GM12878 (cell line): Measurements from ENCODE around the gene DAGLA. TPM values are rescaled to one million over a fixed set of nuclear protein-coding genes. Genes with fewer than 3 reads are reported as not detected.

Experiments
- ATAC-seq: fragments of 200-7000 bp; cut with Tn5 transposase; 3 replicates; pipeline ENCODE4 v1.9.1; 2020; ENCODE audit warnings: mild to moderate bottlenecking, moderate library complexity
- BruUV-seq: library from RNA; stranded (reverse); fragments of 400-500 nt; replicated peaks from 2 replicates; lab custom pipeline; 2021; lab: Mats Ljungman, UMichigan
- CTCF ChIA-PET: fragments of 300-600 bp; sonication (Branson Sonifier 250); formaldehyde crosslinking; extraction: SDS; loops from one replicate; lab custom pipeline; 2021; ENCODE audit warnings: inconsistent platforms; lab: Yijun Ruan, JAX
- POLR2A ChIA-PET: fragments of 350-600 bp; formaldehyde crosslinking; extraction: SDS; loops from one replicate; lab custom pipeline; 2021; ENCODE audit warnings: inconsistent platforms; lab: Charles Lee
- RAD21 ChIA-PET: fragments of 300-600 bp; sonication (Branson Sonifier 250); formaldehyde crosslinking; loops from one replicate; lab custom pipeline; 2023; ENCODE audit warnings: antibody characterized with exemption; ENCODE audit not compliant: unreplicated experiment; lab: Charles Lee
- SMC1A ChIA-PET: fragments of 300-600 bp; sonication (Branson Sonifier 250); formaldehyde crosslinking; loops from one replicate; lab custom pipeline; 2023; ENCODE audit not compliant: unreplicated experiment, uncharacterized antibody; lab: Charles Lee
- DNase-seq: peaks from one replicate; pipeline ENCODE4 v3.0.0-alpha.2; 2011; ENCODE audit warnings: low read depth, low spot score
- FAIRE-seq: peaks from 3 replicates; lab custom pipeline; 2011; peaks lifted over from hg19 to GRCh38; lab: Jason Lieb, UNC
- H2AFZ ChIP-seq: 2 replicates; pipeline ENCODE4 v1.6.0; 2011; ENCODE audit warnings: low read depth, low read length, control low read depth; ENCODE audit not compliant: control insufficient read depth
- H3K27ac ChIP-seq: 2 replicates; pipeline ENCODE4 v1.5.1; 2011; ENCODE audit warnings: control low read depth; ENCODE audit not compliant: control insufficient read depth, insufficient read depth
- H3K27me3 ChIP-seq, 2 experiments: replicated peaks in 1 of 2; 2 replicates each; pipeline versions ENCODE4 v1.6.0 to v1.6.1; 2011; ENCODE audit warnings: low read length in 1 of 2; ENCODE audit not compliant: control insufficient read depth in 2 of 2, insufficient read depth in 2 of 2
- H3K36me3 ChIP-seq, 2 experiments: 2 replicates each; pipeline ENCODE4 v1.5.1; 2011; ENCODE audit warnings: low read length in 1 of 2; ENCODE audit not compliant: control insufficient read depth in 2 of 2, insufficient read depth in 2 of 2
- H3K4me1 ChIP-seq: 2 replicates; pipeline ENCODE4 v1.6.1; 2011; ENCODE audit warnings: mild to moderate bottlenecking, low read length, moderate library complexity, mixed read lengths; ENCODE audit not compliant: control insufficient read depth, insufficient read depth
- H3K4me2 ChIP-seq: 2 replicates; pipeline ENCODE4 v1.6.0; 2011; ENCODE audit warnings: control low read depth; ENCODE audit not compliant: control insufficient read depth, insufficient read depth
- H3K4me3 ChIP-seq: fragments of 200-600 bp; sonication (generic); 2 replicates; pipeline ENCODE4 v1.5.1; 2016
- H3K79me2 ChIP-seq: 2 replicates; pipeline ENCODE4 v1.6.0; 2011; ENCODE audit warnings: low read length; ENCODE audit not compliant: control insufficient read depth, insufficient read depth
- H3K9ac ChIP-seq: 2 replicates; pipeline ENCODE4 v1.8.0; 2011; ENCODE audit warnings: low read length, control low read depth, mixed read lengths; ENCODE audit not compliant: control insufficient read depth, insufficient read depth
- H3K9me3 ChIP-seq: replicated peaks from 3 replicates; pipeline ENCODE4 v1.5.1; 2011; ENCODE audit warnings: mild to moderate bottlenecking, low read length; ENCODE audit not compliant: control insufficient read depth, insufficient read depth
- H4K20me1 ChIP-seq: 2 replicates; pipeline ENCODE4 v1.6.0; 2011; ENCODE audit not compliant: control insufficient read depth, insufficient read depth
- CBX5 ChIP-seq: sonication (generic); IDR thresholded peaks from 2 replicates; pipeline ENCODE4 v1.6.1; 2016; ENCODE audit warnings: low read depth, moderate library complexity, mild to moderate bottlenecking, inconsistent platforms
- DPF2 ChIP-seq: fragments of 450-650 bp; IDR thresholded peaks from 2 replicates; pipeline ENCODE4 v1.6.1; 2017; ENCODE audit warnings: mild to moderate bottlenecking
- E2F4 ChIP-seq: IDR thresholded peaks from 2 replicates; pipeline ENCODE4 v1.6.1; 2012; ENCODE audit warnings: low read depth, low read length, improper control_type of control experiment
- FOXM1 ChIP-seq: IDR thresholded peaks from 2 replicates; pipeline ENCODE4 v1.6.1; 2012; ENCODE audit warnings: low read depth, mild to moderate bottlenecking, inconsistent platforms, low read length, moderate library complexity
- GATAD2B ChIP-seq: fragments of 450-650 bp; conservative IDR thresholded peaks from 2 replicates; pipeline ENCODE4 v1.6.1; 2017; ENCODE audit warnings: low read depth, mild to moderate bottlenecking, moderate library complexity
- HDAC2 ChIP-seq: fragments of 200-600 bp; sonication (generic); IDR thresholded peaks from 2 replicates; pipeline ENCODE4 v1.6.1; 2017
- HDGF ChIP-seq: fragments of 450-650 bp; IDR thresholded peaks from 2 replicates; pipeline ENCODE4 v1.6.1; 2016; ENCODE audit warnings: antibody characterized with exemption
- IKZF1 ChIP-seq: fragments of 450-650 bp; conservative IDR thresholded peaks from 2 replicates; pipeline ENCODE4 v1.6.1; 2017; ENCODE audit warnings: antibody characterized with exemption, mild to moderate bottlenecking
- MTA2 ChIP-seq: fragments of 450-650 bp; IDR thresholded peaks from 2 replicates; pipeline ENCODE4 v1.6.1; 2016; ENCODE audit warnings: low read depth, mild to moderate bottlenecking, moderate library complexity
- NR2F1 ChIP-seq: fragments of 450-650 bp; conservative IDR thresholded peaks from 2 replicates; pipeline ENCODE4 v1.6.1; 2017; ENCODE audit warnings: mild to moderate bottlenecking
- RAD21 ChIP-seq: IDR thresholded peaks from 2 replicates; pipeline ENCODE4 v1.6.1; 2011; ENCODE audit warnings: mild to moderate bottlenecking, low read depth, low read length, moderate library complexity; ENCODE audit not compliant: insufficient read depth
- RB1 ChIP-seq: fragments of 450-650 bp; formaldehyde crosslinking; IDR thresholded peaks from 2 replicates; pipeline ENCODE4 v1.6.1; 2017; ENCODE audit warnings: mild to moderate bottlenecking, borderline replicate concordance
- RELA ChIP-seq: fragments of 450-650 bp; IDR thresholded peaks from 2 replicates; pipeline ENCODE4 v1.8.0; 2014; ENCODE audit warnings: borderline replicate concordance; ENCODE audit not compliant: partially characterized antibody
- SIN3A ChIP-seq: IDR thresholded peaks from 2 replicates; pipeline ENCODE4 v1.6.1; 2012; ENCODE audit warnings: low read depth, low read length, improper control_type of control experiment
- TBL1XR1 ChIP-seq: IDR thresholded peaks from 2 replicates; pipeline ENCODE4 v1.6.1; 2012; ENCODE audit warnings: low read depth, low read length, improper control_type of control experiment
- ZNF217 ChIP-seq: fragments of 450-650 bp; IDR thresholded peaks from 2 replicates; pipeline ENCODE4 v1.6.1; 2017; ENCODE audit warnings: antibody characterized with exemption, mild to moderate bottlenecking
- WGBS: methylation state at CpG from one replicate; pipeline ENCODE4 v1.1.6; 2016; ENCODE audit warnings: low lambda C conversion rate; ENCODE audit not compliant: insufficient replicate concordance, insufficient coverage; ENCODE audit errors: missing lambda C conversion rate; 5-methylcytosine and 5-hydroxymethylcytosine counted together
- in situ Hi-C: fragments of 300-500 bp; cut with MboI; formaldehyde crosslinking; loops from 9 replicates; pipeline ENCODE4 v1.14.3; 2018; ENCODE audit warnings: mixed read lengths
- intact Hi-C: fragments of 100-400 bp; cut with micrococcal nuclease; formaldehyde crosslinking; loops from one replicate; pipeline ENCODE4 v1.14.2; 2022; ENCODE audit not compliant: unreplicated experiment
- polyA plus RNA-seq, 11 experiments: library from polyadenylated mRNA; depleted of rRNA in 4 of 11; unstranded in 6 of 11; stranded (reverse) in 5 of 11; fragments of >200 nt; fragmentation: Nextera tagmentation in 4 of 11; fragmentation: Illumina TruSeq in 1 of 11; extraction: Ambion mirVana in 4 of 11; extraction: Trizol in 1 of 11; gene quantifications; 1 replicate in 1 of 11; 2 replicates in 10 of 11; pipeline versions ENCODE4 v1.2.1 to v1.2.3, GENCODE V29; 2011 to 2016; ENCODE audit warnings: inconsistent platforms in 2 of 11, missing spikeins in 2 of 11, low read depth in 1 of 11
- total RNA-seq, 4 experiments: library from RNA; depleted of rRNA in 3 of 4; stranded (reverse); fragments of >200 nt in 3 of 4; fragmentation: Illumina TruSeq in 1 of 4; extraction: Trizol in 1 of 4; gene quantifications; 2 replicates each; pipeline versions ENCODE4 v1.2.1 to v1.2.3, GENCODE V29; 2013 to 2021
- TF ChIP-seq, protein P1 (sequence below): fragments of 450-650 bp; IDR thresholded peaks from 2 replicates; pipeline ENCODE4 v1.6.1; 2017; ENCODE audit warnings: mild to moderate bottlenecking, moderate library complexity

DAGLA gene
- total and polyA plus RNA-seq, 10 of the 15 experiments (the other 5 are each of a cell fraction or from before 2014, with no cell fraction given) = 0.05 TPM; not detected in 9

DNA sequence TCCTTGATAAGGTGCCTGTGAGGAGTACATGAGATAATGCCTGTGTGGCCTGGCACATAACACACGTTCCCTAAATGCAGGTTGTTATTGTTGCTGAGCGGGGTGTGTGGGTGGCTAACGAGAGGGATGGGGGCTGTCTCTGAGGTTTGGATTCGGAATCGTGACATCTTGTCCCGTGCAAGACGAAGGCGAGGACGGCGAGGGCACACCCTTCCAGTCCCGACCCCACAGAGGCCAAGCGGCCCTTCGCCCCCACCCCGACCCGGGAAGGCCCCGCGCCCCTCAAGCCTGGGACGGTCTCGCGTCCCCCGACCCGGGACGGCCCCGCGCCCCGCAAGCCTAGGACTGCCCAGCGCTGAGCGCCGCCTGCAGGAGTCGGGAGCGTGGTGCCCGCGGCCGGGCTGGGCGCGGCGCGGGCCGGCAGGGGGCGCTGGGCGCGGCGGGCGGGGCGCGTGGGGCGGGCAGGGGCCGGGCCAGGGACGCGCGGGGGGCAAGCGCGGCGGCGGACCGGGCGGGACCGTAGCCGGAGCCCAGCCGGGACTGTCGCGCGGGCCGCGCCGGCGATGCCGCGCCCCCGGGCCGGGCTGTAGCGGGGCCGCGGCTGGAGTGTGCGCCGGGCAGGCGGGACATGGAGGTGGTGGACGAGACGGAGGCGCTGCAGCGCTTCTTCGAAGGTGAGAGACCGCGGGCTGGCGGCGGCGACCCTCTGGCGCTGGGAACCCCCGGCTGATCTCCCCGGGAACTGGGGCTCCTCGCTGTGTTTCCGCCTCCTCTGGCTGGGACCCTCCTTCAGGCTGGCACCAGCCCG, 72.1 kb downstream of the DAGLA start, which contains the start of gene MYRF (continued):
- 0 out of 2 replicates have a peak, but pooled peaks have one; percentile 13 for TF ChIP-seq RAD21
- TF ChIP-seq RELA = peak; percentile 21
- TF ChIP-seq IKZF1 = peak; percentile 55; the same call in 1 of the 2 replicates
- peak; percentile 61; the same call in 1 of the 2 replicates for TF ChIP-seq DPF2
- TF ChIP-seq NR2F1 = 0 out of 2 replicates have a peak, but pooled peaks have one; percentile 47
- TF ChIP-seq HDGF = peak; percentile 27; the same call in 1 of the 2 replicates

- Histone ChIP-seq H4K20me1 (no peaks in the 10 kb centered on the region), H3K36me3 (no peaks in the 10 kb centered on the region), H3K9ac (no peak overlapping the region), H2AFZ (peak overlapping the region; percentile 33; the same call in 1 of the 2 replicates), H3K27me3 (peaks cover 0 to 4% of the 10 kb centered on the region in 2 experiments; a peak in 1 of 4 replicates), H3K27ac (no peak overlapping the region)
- SMC1A ChIA-PET = interaction anchor here (0.5 to 3.6 kb wide), 7 partner anchors 23 to 710 kb away, joined by 3 to 15 read pairs (median 3); partner anchors contain the start of gene FEN1
- RAD21 ChIA-PET = interaction anchor here (0.9 to 1.3 kb wide), 6 partner anchors 23 to 44 kb away, joined by 3 to 7 read pairs (median 4); no protein-coding TSS in a partner anchor
- intact Hi-C loops = no loop called here
- TSS peak; percentile 51 for BruUV-seq
- POLR2A ChIA-PET = interaction anchor here (0.8 to 8.0 kb wide), 5 partner anchors 13 to 213 kb away, joined by 3 to 60 read pairs (median 5); partner anchors contain the start of genes FADS2, FEN1 and TMEM258
- in situ Hi-C loops = no loop called here
- no peak for ATAC-seq
- CTCF ChIA-PET = interaction anchor here (0.6 to 4.6 kb wide), 11 partner anchors 9 to 356 kb away, joined by 3 to 35 read pairs (median 4); partner anchors contain the start of genes FEN1 and TMEM258
- FAIRE-seq = no peak
- TF ChIP-seq HDAC2 = no peak
- TF ChIP-seq SIN3A = no peak
- TF ChIP-seq MTA2 = no peak
- TF ChIP-seq ZNF217 = no peak
- peak; percentile 14; the same call in 1 of the 2 replicates for TF ChIP-seq IKZF1
- TF ChIP-seq TBL1XR1 = no peak
- TF ChIP-seq GATAD2B = peak; percentile 9
- no peak for TF ChIP-seq FOXM1
- TF ChIP-seq, protein P1, sequence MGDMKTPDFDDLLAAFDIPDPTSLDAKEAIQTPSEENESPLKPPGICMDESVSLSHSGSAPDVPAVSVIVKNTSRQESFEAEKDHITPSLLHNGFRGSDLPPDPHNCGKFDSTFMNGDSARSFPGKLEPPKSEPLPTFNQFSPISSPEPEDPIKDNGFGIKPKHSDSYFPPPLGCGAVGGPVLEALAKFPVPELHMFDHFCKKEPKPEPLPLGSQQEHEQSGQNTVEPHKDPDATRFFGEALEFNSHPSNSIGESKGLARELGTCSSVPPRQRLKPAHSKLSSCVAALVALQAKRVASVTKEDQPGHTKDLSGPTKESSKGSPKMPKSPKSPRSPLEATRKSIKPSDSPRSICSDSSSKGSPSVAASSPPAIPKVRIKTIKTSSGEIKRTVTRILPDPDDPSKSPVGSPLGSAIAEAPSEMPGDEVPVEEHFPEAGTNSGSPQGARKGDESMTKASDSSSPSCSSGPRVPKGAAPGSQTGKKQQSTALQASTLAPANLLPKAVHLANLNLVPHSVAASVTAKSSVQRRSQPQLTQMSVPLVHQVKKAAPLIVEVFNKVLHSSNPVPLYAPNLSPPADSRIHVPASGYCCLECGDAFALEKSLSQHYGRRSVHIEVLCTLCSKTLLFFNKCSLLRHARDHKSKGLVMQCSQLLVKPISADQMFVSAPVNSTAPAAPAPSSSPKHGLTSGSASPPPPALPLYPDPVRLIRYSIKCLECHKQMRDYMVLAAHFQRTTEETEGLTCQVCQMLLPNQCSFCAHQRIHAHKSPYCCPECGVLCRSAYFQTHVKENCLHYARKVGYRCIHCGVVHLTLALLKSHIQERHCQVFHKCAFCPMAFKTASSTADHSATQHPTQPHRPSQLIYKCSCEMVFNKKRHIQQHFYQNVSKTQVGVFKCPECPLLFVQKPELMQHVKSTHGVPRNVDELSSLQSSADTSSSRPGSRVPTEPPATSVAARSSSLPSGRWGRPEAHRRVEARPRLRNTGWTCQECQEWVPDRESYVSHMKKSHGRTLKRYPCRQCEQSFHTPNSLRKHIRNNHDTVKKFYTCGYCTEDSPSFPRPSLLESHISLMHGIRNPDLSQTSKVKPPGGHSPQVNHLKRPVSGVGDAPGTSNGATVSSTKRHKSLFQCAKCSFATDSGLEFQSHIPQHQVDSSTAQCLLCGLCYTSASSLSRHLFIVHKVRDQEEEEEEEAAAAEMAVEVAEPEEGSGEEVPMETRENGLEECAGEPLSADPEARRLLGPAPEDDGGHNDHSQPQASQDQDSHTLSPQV = no peak
- TF ChIP-seq RB1 = 0 out of 2 replicates have a peak, but pooled peaks have one; percentile 22
- TF ChIP-seq E2F4 = no peak
- TF ChIP-seq CBX5 = no peak
- TF ChIP-seq, all 136 proteins: peak for 3
- Histone ChIP-seq H3K4me3 (no peak overlapping the region), H3K9me3 (no peaks in the 10 kb centered on the region), H3K4me2 (peak overlapping the region; percentile 22; the same call in 1 of the 2 replicates), H3K4me1 (peaks cover 8% of the 10 kb centered on the region), H3K79me2 (no peaks in the 10 kb centered on the region)
- WGBS = 16% methylated on average over 17 of the region's 17 CpGs
- DNase-seq = no peak
These were observed 72.8 kb downstream of the DAGLA start for GRCh38 chr11:61752925-61753521.
